Thymus (tissue), 11 donors: Measurements from ENCODE around the gene PRSS48. TPM values are rescaled to one million over a fixed set of nuclear protein-coding genes. Genes with fewer than 3 reads are reported as not detected.
"Not testable (repeated sequence)": the region's sequence is repeated elsewhere in the genome, so short reads cannot be mapped to it uniquely, and the experiment has no call there.

Experiments used
- DNase-seq, 9 donors: peaks; one replicate each; pipeline ENCODE4 v3.0.0-alpha.2; 2013; ENCODE audit warnings: low spot score in 9 of 9, low read depth in 6 of 9, missing footprints in 1 of 9
- H3K27ac ChIP-seq, 2 donors: one replicate each; pipeline ENCODE4 v1.5.1; 2013; ENCODE audit warnings: control low read depth in 1 of 2, low read depth in 1 of 2, low read length in 1 of 2, mild to moderate bottlenecking in 1 of 2, moderate library complexity in 1 of 2
- H3K27me3 ChIP-seq, 2 donors: one replicate each; pipeline ENCODE4 v1.5.1; 2013; ENCODE audit warnings: low read length in 1 of 2; ENCODE audit not compliant: control insufficient read depth in 2 of 2, insufficient read depth in 1 of 2
- H3K36me3 ChIP-seq, 2 donors: one replicate each; pipeline ENCODE4 v1.5.1; 2013; ENCODE audit warnings: low read length in 1 of 2, mild to moderate bottlenecking in 1 of 2, moderate library complexity in 1 of 2; ENCODE audit not compliant: control insufficient read depth in 2 of 2, insufficient read depth in 2 of 2
- H3K4me1 ChIP-seq, 2 donors: one replicate each; pipeline ENCODE4 v1.5.1; 2013; ENCODE audit warnings: low read length in 2 of 2; ENCODE audit not compliant: control insufficient read depth in 2 of 2, insufficient read depth in 2 of 2
- H3K4me3 ChIP-seq, 2 donors: one replicate each; pipeline ENCODE4 v1.5.1; 2013; ENCODE audit warnings: low read length in 2 of 2, control low read depth in 1 of 2, mild to moderate bottlenecking in 1 of 2
- H3K9me3 ChIP-seq, 2 donors: one replicate each; pipeline ENCODE4 v1.5.1; 2013; ENCODE audit warnings: low read length in 1 of 2, mild to moderate bottlenecking in 1 of 2; ENCODE audit not compliant: control insufficient read depth in 2 of 2, insufficient read depth in 1 of 2
- WGBS: extraction: QIAGEN DNeasy Blood & Tissue Kit; methylation state at CpG from one replicate; pipeline ENCODE4 v1.1.7; 2013; 5-methylcytosine and 5-hydroxymethylcytosine counted together
- polyA plus RNA-seq: library from polyadenylated mRNA; stranded (reverse); fragments of 200-250 nt; gene quantifications from one replicate; pipeline ENCODE4 v1.2.3, GENCODE V29; 2013
- total RNA-seq: library from RNA; stranded (reverse); fragments of 120-200 nt; gene quantifications from one replicate; pipeline ENCODE4 v1.2.4, GENCODE V29; 2013
- donor health status: healthy.

Gene PRSS48
- total and polyA plus RNA-seq, 2 donors, result 0.07 TPM; not detected in 1

DNA sequence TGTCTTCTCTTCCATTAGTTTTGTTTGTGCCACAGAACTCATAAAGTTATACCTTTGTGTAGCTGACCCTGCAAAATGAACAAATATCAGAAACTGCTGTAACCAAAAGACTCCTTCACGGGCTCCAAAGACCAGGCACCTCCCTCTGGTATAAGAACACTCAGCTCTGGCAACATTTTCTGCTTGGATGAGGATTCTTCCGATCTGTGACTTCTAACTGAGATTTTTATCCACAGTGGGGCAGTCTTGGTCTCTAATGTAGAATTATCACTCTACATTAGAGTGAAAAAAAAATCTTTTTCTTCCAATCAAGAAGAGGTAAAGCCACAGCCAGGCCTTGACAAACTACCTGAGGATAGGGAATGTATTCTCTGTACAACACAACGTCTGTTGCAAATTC is 38.5 kb upstream of the PRSS48 start:
- Histone ChIP-seq H3K27me3 (no peaks in the 10 kb centered on the region), H3K9me3 (peaks cover 0 to 10% of the 10 kb centered on the region in 2 donors), H3K27ac (no peak overlapping the region), H3K36me3 (no peaks in the 10 kb centered on the region), H3K4me1 (no peaks in the 10 kb centered on the region), H3K4me3 (no peak overlapping the region)
- 73% methylated on average over 3 of the region's 3 CpGs for WGBS
- no peak for DNase-seq

DNA sequence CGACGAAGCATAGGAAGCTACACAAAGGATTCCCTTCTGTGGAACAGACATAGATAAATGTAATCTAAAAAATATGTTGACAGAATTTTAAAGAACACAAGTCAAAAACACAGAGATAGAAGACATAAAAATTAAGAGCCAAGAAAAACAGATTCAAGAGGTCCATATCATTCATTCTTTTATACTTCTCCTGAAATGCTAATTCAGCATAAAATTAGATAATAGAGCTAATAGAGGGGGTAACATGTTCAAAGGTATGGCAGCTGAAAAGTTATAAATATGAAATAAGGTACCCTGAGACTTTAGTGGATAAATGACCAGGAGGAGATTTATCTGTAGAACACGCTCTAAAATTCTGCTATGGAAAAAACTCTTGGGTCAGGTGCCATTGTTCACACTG is 37.4 kb upstream of the PRSS48 start:
- H3K9me3 ChIP-seq, result peaks cover 0 to 10% of the 10 kb centered on the region in 2 donors
- DNase-seq, result no peak
- H3K27ac ChIP-seq, result no peak overlapping the region
- H3K36me3 ChIP-seq, result no peaks in the 10 kb centered on the region
- H3K4me3 ChIP-seq, result no peak overlapping the region
- WGBS, result 98% methylated on average over 3 of the region's 3 CpGs
- no peaks in the 10 kb centered on the region for H3K4me1 ChIP-seq
- H3K27me3 ChIP-seq, result no peaks in the 10 kb centered on the region

DNA sequence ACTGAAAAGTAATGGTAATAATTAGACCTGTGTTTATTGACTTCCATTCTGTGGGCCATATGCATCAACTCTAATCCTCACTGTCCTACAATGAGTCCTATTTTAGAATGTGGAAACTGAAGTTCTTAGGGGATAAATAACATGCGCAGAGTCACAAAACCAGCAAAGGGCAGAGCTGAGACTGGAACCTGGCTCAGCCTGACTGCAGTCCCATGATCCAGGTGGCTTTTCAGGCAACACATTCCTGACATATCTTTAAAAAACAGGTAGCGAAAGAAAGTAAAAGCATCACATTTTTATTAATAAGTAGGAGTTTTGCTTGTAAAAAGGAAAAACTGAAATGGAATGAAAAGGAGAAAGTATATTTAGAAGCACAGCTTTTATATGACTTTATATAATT is 34.7 kb upstream of the PRSS48 start:
- WGBS, result 99% methylated on average over 2 of the region's 2 CpGs
- Histone ChIP-seq H3K36me3 (no peaks in the 10 kb centered on the region), H3K27ac (no peak overlapping the region), H3K27me3 (no peaks in the 10 kb centered on the region), H3K4me1 (no peaks in the 10 kb centered on the region), H3K9me3 (no peaks in the 10 kb centered on the region), H3K4me3 (no peak overlapping the region)
- no peak for DNase-seq

DNA sequence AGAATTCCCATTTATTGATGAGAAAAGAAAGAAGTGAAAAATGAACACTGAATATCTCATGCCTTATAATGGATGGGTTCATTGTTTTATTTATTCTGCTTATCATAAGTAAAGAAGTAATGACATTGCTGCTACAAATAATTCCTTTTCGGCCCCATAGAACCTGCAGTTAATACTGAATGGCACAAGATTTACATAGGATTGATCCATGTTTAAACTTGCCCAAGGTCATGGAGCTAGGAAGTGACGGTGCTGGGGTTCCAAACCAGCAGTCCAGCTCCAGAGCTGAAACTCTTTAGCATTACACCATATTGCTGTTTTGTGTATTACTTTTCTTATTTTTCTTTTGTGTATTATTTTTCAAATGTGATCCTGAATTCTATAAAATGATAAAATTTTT is 30.2 kb upstream of the PRSS48 start:
- Histone ChIP-seq H3K27me3 (no peaks in the 10 kb centered on the region), H3K4me3 (no peak overlapping the region), H3K36me3 (no peaks in the 10 kb centered on the region), H3K4me1 (no peaks in the 10 kb centered on the region), H3K9me3 (no peaks in the 10 kb centered on the region), H3K27ac (no peak overlapping the region)
- DNase-seq, result no peak
- WGBS, result 98% methylated on average over 2 of the region's 2 CpGs

DNA sequence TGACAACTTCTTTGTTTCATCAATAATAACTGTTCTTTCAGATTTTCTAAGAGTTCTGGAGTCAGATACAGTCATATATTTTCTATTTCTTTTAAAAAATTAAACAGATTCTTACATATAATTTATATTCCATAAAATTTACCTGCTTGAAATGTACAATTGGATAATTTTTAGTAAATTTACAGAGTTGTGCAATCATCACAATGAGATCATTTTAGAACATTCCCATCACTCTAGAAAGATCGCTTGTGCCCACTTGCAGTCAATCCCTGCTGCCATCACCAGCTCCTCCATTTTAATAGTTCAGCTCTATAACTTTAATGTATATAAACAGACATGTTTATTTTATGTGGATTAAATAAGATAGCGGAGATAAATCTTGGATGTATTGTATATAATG is 29.6 kb upstream of the PRSS48 start:
- no peak overlapping the region for H3K27ac ChIP-seq
- no peaks in the 10 kb centered on the region for H3K9me3 ChIP-seq
- no peaks in the 10 kb centered on the region for H3K36me3 ChIP-seq
- DNase-seq, result no peak
- H3K4me3 ChIP-seq, result no peak overlapping the region
- 95% methylated on average over 2 of the region's 2 CpGs for WGBS
- no peaks in the 10 kb centered on the region for H3K4me1 ChIP-seq
- no peaks in the 10 kb centered on the region for H3K27me3 ChIP-seq

DNA sequence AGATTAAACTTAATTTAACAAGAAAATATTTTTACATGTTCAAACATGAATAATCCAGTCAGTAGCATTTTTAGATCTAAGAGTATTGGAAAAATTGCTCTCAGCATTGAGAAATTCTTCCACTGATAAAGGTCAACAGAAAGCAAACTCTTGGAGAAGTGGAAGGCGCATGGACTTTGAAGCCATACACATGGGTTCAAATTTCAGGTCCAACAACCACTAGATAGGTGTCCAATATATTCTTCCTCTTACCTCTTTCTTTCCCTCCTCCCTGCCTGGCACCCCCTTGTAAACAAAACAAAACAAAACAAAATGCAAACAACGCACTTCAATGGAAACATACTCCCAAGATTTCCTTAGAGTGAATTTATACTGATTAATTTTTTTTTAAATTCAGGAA is 28.4 kb upstream of the PRSS48 start:
- no peaks in the 10 kb centered on the region for H3K9me3 ChIP-seq
- no peaks in the 10 kb centered on the region for H3K27me3 ChIP-seq
- 73% methylated on average over 2 of the region's 2 CpGs for WGBS
- H3K36me3 ChIP-seq, result no peaks in the 10 kb centered on the region
- no peak overlapping the region for H3K4me3 ChIP-seq
- H3K4me1 ChIP-seq, result no peaks in the 10 kb centered on the region
- DNase-seq, result no peak
- no peak overlapping the region for H3K27ac ChIP-seq

DNA sequence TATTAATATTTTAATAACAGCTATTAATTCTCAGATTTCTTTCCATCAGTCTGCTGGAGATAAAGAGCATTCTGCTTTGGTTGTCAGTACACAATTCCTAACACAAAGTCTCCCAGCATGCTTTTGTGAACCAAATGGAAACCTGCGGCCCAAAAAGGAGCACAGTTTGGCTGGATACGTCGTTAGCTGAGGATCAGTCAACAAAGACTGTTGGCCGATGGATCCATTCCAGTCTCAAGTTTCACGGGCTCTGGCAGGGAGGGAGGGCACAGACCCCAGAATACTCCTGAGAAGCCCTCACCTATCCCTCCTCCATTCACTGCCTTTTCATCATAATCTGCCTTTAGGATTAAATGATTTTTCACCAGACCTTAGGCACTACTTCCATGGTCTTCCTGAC is 26.3 kb upstream of the PRSS48 start:
- Histone ChIP-seq H3K36me3 (no peaks in the 10 kb centered on the region), H3K4me3 (no peak overlapping the region), H3K4me1 (no peaks in the 10 kb centered on the region), H3K9me3 (no peaks in the 10 kb centered on the region), H3K27me3 (no peaks in the 10 kb centered on the region), H3K27ac (no peak overlapping the region)
- no peak for DNase-seq
- 79% methylated on average over 5 of the region's 5 CpGs for WGBS

DNA sequence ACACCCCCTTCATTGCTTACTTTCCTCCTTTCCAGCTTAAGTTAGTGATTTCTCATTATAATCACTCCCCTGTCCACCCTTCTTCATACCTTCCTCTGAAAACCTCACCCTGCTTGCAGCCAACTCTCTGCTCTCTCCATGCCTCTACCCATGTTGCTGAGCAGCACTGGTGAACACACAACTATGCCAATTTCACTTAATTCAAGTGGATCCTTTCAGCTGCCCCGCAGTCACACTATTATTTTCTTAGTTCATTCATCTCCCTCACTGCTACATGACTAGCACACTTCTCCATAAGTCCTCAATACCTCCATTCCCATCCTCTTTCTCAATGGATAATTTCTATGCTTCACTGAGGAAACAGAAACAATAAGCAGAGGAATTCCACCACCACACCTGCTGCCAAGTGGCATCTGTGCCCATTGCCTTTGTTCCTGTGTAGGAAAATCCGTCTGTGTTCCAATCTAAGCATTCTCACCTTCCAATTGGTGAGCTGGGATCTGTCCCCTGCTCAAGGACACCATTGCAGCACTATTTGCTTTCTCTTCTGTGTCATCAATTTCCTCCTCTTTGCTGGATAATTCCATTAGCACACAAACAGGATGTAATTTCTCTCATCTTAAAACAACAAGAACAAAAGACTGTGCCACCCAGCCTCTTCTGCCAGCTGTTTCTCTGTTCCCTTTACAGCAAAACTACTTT is 25.2 kb upstream of the PRSS48 start:
- H3K4me1 ChIP-seq, result no peaks in the 10 kb centered on the region
- no peak overlapping the region for H3K4me3 ChIP-seq
- DNase-seq, result no peak
- no peaks in the 10 kb centered on the region for H3K36me3 ChIP-seq
- H3K27me3 ChIP-seq, result no peaks in the 10 kb centered on the region
- WGBS, result 44% methylated on average over 2 of the region's 2 CpGs
- no peak overlapping the region for H3K27ac ChIP-seq
- H3K9me3 ChIP-seq, result no peaks in the 10 kb centered on the region

DNA sequence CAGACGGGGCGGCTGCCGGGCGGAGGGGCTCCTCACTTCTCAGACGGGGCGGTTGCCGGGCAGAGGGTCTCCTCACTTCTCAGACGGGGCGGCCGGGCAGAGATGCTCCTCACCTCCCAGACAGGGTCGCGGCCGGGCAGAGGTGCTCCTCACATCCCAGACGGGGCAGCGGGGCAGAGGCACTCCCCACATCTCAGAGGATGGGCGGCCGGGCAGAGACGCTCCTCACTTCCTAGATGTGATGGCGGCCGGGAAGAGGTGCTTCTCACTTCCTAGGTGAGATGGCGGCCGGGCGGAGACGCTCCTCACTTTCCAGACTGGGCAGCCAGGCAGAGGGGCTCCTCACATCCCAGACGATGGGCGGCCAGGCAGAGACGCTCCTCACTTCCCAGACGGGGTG is 21.7 kb upstream of the PRSS48 start:
- not testable (repeated sequence) for H3K4me3 ChIP-seq, H3K9me3 ChIP-seq, H3K27me3 ChIP-seq, H3K4me1 ChIP-seq, H3K36me3 ChIP-seq, DNase-seq, H3K27ac ChIP-seq
- WGBS, result 97% methylated on average over 14 of the region's 28 CpGs

DNA sequence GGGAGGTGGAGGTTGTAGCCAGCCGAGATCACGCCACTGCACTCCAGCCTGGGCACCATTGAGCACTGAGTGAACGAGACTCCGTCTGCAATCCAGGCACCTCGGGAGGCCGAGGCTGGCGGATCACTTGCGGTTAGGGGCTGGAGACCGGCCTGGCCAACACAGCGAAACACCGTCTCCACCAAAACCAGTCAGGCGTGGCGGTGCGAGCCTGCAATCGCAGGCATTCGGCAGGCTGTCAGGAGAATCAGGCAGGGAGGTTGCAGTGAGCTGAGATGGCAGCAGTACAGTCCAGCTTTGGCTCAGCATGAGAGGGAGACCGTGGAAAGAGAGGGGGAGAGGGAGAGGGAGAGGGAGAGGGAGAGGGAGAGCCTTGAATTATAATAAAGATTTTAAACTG is 21.3 kb upstream of the PRSS48 start:
- WGBS, result 90% methylated on average over 17 of the region's 17 CpGs
- H3K4me1 ChIP-seq, H3K36me3 ChIP-seq, H3K4me3 ChIP-seq, H3K9me3 ChIP-seq, DNase-seq, H3K27me3 ChIP-seq, H3K27ac ChIP-seq: not testable (repeated sequence)
